Tibial nerve (tissue), 4 donors: Measurements from ENCODE around the gene RASGEF1B.

Experiments
- CTCF ChIP-seq, 5 experiments: fragments of 200-600 bp in 3 of 5; fragments of 450-650 bp in 2 of 5; sonication (generic) in 3 of 5; IDR thresholded peaks; one replicate each; pipeline ENCODE4 v1.5.1; 2016 to 2019; ENCODE audit warnings: antibody characterized with exemption in 5 of 5, mild to moderate bottlenecking in 3 of 5, moderate library complexity in 2 of 5
- EP300 ChIP-seq, 2 donors: sonication (generic); formaldehyde crosslinking; IDR thresholded peaks; one replicate each; pipeline ENCODE4 v1.6.1; 2017; ENCODE audit warnings: antibody characterized with exemption in 2 of 2, mild to moderate bottlenecking in 1 of 2

GRCh38 chr4:81455897-81456296 lies 15.8 kb downstream of the RASGEF1B start:
- TF ChIP-seq CTCF (IDR thresholded peaks at IDR 0.05) (no peak), EP300 (IDR thresholded peaks at IDR 0.05) (no peak)
